HCT116 (cell line): Measurements from ENCODE around the gene M1AP. TPM values are rescaled to one million over a fixed set of nuclear protein-coding genes. Genes with fewer than 3 reads are reported as not detected.

Experiments
- ATAC-seq: fragments of 200-7000 bp; cut with Tn5 transposase; 2 replicates; pipeline ENCODE4 v1.9.1; 2020; ENCODE audit warnings: mild to moderate bottlenecking, moderate library complexity
- BruUV-seq: library from RNA; stranded (reverse); fragments of 400-500 nt; replicated peaks from 2 replicates; lab custom pipeline; 2021; lab: Mats Ljungman, UMichigan
- CTCF ChIA-PET: fragments of 300-600 bp; sonication (Branson Sonifier 250); formaldehyde crosslinking; loops from one replicate; lab custom pipeline; 2021; ENCODE audit warnings: antibody characterized with exemption; lab: Charles Lee
- POLR2A ChIA-PET: fragments of 300-600, 350-600 bp; sonication (Branson Sonifier 250); formaldehyde crosslinking; loops from one replicate; lab custom pipeline; 2021; ENCODE audit warnings: antibody characterized with exemption; lab: Charles Lee
- RAD21 ChIA-PET, 2 experiments: fragments of 300-600 bp; sonication (Branson Sonifier 250); formaldehyde crosslinking; loops; one replicate each; lab custom pipeline; 2023; ENCODE audit warnings: low total read pairs in 2 of 2; ENCODE audit not compliant: uncharacterized antibody in 2 of 2, unreplicated experiment in 2 of 2, low non-redundant PET in 1 of 2; lab: Charles Lee
- DNase-seq: peaks from one replicate; pipeline ENCODE4 v3.0.0-alpha.2; 2010; ENCODE audit warnings: low read depth, low spot score
- H2AFZ ChIP-seq: fragments of 200-600 bp; shearing (Covaris generic), sonication (generic); 2 replicates; pipeline ENCODE4 v1.6.1; 2017; ENCODE audit warnings: low read depth, mixed run types, mixed read lengths, antibody characterized with exemption, low read length; ENCODE audit not compliant: poor library complexity, severe bottlenecking
- H3K27ac ChIP-seq: 2 replicates; pipeline ENCODE4 v1.5.1; 2012; ENCODE audit warnings: low read depth, low read length
- H3K27me3 ChIP-seq: fragments of 200-600 bp; sonication (generic); 2 replicates; pipeline ENCODE4 v1.6.1; 2016; ENCODE audit warnings: mixed run types, low read length, mixed read lengths; ENCODE audit not compliant: insufficient read depth
- H3K36me3 ChIP-seq, 2 experiments: fragments of 200-500 bp in 1 of 2; fragments of 200-600 bp in 1 of 2; sonication (Bioruptor generic) in 1 of 2; sonication (generic) in 1 of 2; 2 replicates each; pipeline versions ENCODE4 v1.5.1 to v1.6.1; 2014 to 2016; ENCODE audit warnings: low read length in 2 of 2, inconsistent platforms in 1 of 2, mixed read lengths in 1 of 2, mixed run types in 1 of 2; ENCODE audit not compliant: insufficient read depth in 2 of 2, control insufficient read depth in 1 of 2
- H3K4me1 ChIP-seq, 2 experiments: fragments of 200-600 bp in 1 of 2; sonication (generic) in 1 of 2; 2 replicates each; pipeline versions ENCODE4 v1.5.1 to v1.6.1; 2012 to 2017; ENCODE audit warnings: low read length in 2 of 2, inconsistent platforms in 1 of 2, mild to moderate bottlenecking in 1 of 2, mixed read lengths in 1 of 2, mixed run types in 1 of 2, moderate library complexity in 1 of 2; ENCODE audit not compliant: insufficient read depth in 2 of 2, control insufficient read depth in 1 of 2
- H3K4me2 ChIP-seq: fragments of 200-600 bp; sonication (generic); 2 replicates; pipeline ENCODE4 v1.6.1; 2017; ENCODE audit warnings: mixed run types, low read length, mixed read lengths
- H3K4me3 ChIP-seq, 2 experiments: fragments of 200-600 bp in 1 of 2; sonication (generic) in 1 of 2; replicated peaks in 1 of 2; 2 replicates each; pipeline ENCODE4 v1.5.1; 2011 to 2016; ENCODE audit warnings: low read length in 2 of 2, control low read depth in 1 of 2, low read depth in 1 of 2, mild to moderate bottlenecking in 1 of 2, mixed read lengths in 1 of 2, mixed run types in 1 of 2
- H3K79me2 ChIP-seq: fragments of 200-600 bp; sonication (generic); 2 replicates; pipeline ENCODE4 v1.6.1; 2017; ENCODE audit warnings: mild to moderate bottlenecking, mixed run types, low read length, moderate library complexity, mixed read lengths; ENCODE audit not compliant: insufficient read depth
- H3K9ac ChIP-seq: fragments of 200-600 bp; sonication (generic); 2 replicates; pipeline ENCODE4 v1.6.1; 2016; ENCODE audit warnings: low read length, mixed read lengths
- H3K9me2 ChIP-seq: fragments of 200-600 bp; sonication (generic), shearing (Covaris generic); 2 replicates; pipeline ENCODE4 v1.6.1; 2017; ENCODE audit warnings: mixed run types, mild to moderate bottlenecking, moderate library complexity; ENCODE audit not compliant: insufficient read depth
- H3K9me3 ChIP-seq, 2 experiments: fragments of 200-500 bp in 1 of 2; fragments of 200-600 bp in 1 of 2; sonication (Bioruptor generic) in 1 of 2; sonication (generic) in 1 of 2; 2 replicates each; pipeline ENCODE4 v1.6.1; 2014 to 2017; ENCODE audit warnings: low read length in 2 of 2, mixed read lengths in 2 of 2, inconsistent platforms in 1 of 2, low read depth in 1 of 2, mild to moderate bottlenecking in 1 of 2, mixed run types in 1 of 2, moderate library complexity in 1 of 2; ENCODE audit not compliant: control insufficient read depth in 1 of 2, insufficient read depth in 1 of 2
- H4K20me1 ChIP-seq: fragments of 200-600 bp; sonication (generic), shearing (Covaris generic); 2 replicates; pipeline ENCODE4 v1.6.1; 2017; ENCODE audit warnings: mixed run types, mild to moderate bottlenecking, moderate library complexity; ENCODE audit not compliant: insufficient read depth
- CTCF ChIP-seq, 3 experiments: fragments of 200-600 bp in 1 of 3; sonication (generic) in 1 of 3; IDR thresholded peaks in 2 of 3; conservative IDR thresholded peaks in 1 of 3; 2 replicates each; pipeline ENCODE4 v1.5.1; 2012 to 2017; ENCODE audit warnings: low read depth in 2 of 3, low read length in 2 of 3, antibody characterized with exemption in 1 of 3, borderline replicate concordance in 1 of 3, control low read depth in 1 of 3, mild to moderate bottlenecking in 1 of 3, mixed read lengths in 1 of 3, mixed run types in 1 of 3, moderate library complexity in 1 of 3; ENCODE audit not compliant: insufficient read depth in 1 of 3
- EGR1 ChIP-seq: IDR thresholded peaks from 2 replicates; pipeline ENCODE4 v1.6.1; 2012; ENCODE audit warnings: low read depth
- JUND ChIP-seq: IDR thresholded peaks from 2 replicates; pipeline ENCODE4 v1.6.1; 2012
- MAX ChIP-seq: IDR thresholded peaks from 2 replicates; pipeline ENCODE4 v1.6.1; 2012
- POLR2AphosphoS5 ChIP-seq: IDR thresholded peaks from 2 replicates; pipeline ENCODE4 v1.6.1; 2011; ENCODE audit warnings: mild to moderate bottlenecking, low read depth, low read length, moderate library complexity
- ZFX ChIP-seq: fragments of 450-650 bp; IDR thresholded peaks from 2 replicates; pipeline ENCODE4 v1.6.1; 2017
- intact Hi-C: fragments of 100-400 bp; cut with micrococcal nuclease; formaldehyde crosslinking; loops from 2 replicates; pipeline ENCODE4 v1.10.0; 2022
- total RNA-seq: library from RNA; stranded (reverse); gene quantifications from one replicate; pipeline ENCODE4 v1.2.1, GENCODE V29; 2021; ENCODE audit not compliant: unreplicated experiment
- TF ChIP-seq, protein P1 (sequence below): IDR thresholded peaks from 2 replicates; pipeline ENCODE4 v1.6.1; 2011; ENCODE audit warnings: mild to moderate bottlenecking, low read length, moderate library complexity; ENCODE audit not compliant: insufficient replicate concordance; ENCODE audit errors: extremely low read depth
- TF ChIP-seq, protein P2 (sequence below): IDR thresholded peaks from 2 replicates; pipeline ENCODE4 v1.6.1; 2012; ENCODE audit warnings: low read depth

M1AP gene
- total RNA-seq, 1 experiment from 2014 or later, result 28.2 TPM

- intact Hi-C loops, result no loop called here
- Histone ChIP-seq H3K9me2 (no peaks in the 10 kb centered on the region), H3K27ac (no peak overlapping the region), H3K9ac (no peak overlapping the region), H3K4me2 (no peak overlapping the region), H3K27me3 (no peaks in the 10 kb centered on the region), H4K20me1 (no peaks in the 10 kb centered on the region), H3K9me3 (no peaks in the 10 kb centered on the region), H2AFZ (no peak overlapping the region), H3K79me2 (peaks cover 19% of the 10 kb centered on the region), H3K4me3 (no peak overlapping the region), H3K4me1 (peaks cover 14 to 27% of the 10 kb centered on the region in 2 experiments; a peak in 3 of 4 replicates), H3K36me3 (peaks cover 3 to 8% of the 10 kb centered on the region in 2 experiments; a peak in 1 of 4 replicates)
- no TSS peak for BruUV-seq
- ATAC-seq, result no peak
- TF ChIP-seq CTCF (IDR thresholded peaks at IDR 0.05 in 2 of 3, conservative IDR thresholded peaks at IDR 0.05 in 1 of 3; ENCODE audit: borderline replicate concordance in 1 of 3, insufficient read depth in 1 of 3, low read depth in 2 of 3, low read length in 2 of 3) (no peak), POLR2AphosphoS5 (no peak), EGR1 (no peak), MAX (no peak), JUND (no peak), ZFX (no peak)
- TF ChIP-seq, protein P1, sequence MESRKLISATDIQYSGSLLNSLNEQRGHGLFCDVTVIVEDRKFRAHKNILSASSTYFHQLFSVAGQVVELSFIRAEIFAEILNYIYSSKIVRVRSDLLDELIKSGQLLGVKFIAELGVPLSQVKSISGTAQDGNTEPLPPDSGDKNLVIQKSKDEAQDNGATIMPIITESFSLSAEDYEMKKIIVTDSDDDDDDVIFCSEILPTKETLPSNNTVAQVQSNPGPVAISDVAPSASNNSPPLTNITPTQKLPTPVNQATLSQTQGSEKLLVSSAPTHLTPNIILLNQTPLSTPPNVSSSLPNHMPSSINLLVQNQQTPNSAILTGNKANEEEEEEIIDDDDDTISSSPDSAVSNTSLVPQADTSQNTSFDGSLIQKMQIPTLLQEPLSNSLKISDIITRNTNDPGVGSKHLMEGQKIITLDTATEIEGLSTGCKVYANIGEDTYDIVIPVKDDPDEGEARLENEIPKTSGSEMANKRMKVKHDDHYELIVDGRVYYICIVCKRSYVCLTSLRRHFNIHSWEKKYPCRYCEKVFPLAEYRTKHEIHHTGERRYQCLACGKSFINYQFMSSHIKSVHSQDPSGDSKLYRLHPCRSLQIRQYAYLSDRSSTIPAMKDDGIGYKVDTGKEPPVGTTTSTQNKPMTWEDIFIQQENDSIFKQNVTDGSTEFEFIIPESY, result no peak
- TF ChIP-seq, protein P2, sequence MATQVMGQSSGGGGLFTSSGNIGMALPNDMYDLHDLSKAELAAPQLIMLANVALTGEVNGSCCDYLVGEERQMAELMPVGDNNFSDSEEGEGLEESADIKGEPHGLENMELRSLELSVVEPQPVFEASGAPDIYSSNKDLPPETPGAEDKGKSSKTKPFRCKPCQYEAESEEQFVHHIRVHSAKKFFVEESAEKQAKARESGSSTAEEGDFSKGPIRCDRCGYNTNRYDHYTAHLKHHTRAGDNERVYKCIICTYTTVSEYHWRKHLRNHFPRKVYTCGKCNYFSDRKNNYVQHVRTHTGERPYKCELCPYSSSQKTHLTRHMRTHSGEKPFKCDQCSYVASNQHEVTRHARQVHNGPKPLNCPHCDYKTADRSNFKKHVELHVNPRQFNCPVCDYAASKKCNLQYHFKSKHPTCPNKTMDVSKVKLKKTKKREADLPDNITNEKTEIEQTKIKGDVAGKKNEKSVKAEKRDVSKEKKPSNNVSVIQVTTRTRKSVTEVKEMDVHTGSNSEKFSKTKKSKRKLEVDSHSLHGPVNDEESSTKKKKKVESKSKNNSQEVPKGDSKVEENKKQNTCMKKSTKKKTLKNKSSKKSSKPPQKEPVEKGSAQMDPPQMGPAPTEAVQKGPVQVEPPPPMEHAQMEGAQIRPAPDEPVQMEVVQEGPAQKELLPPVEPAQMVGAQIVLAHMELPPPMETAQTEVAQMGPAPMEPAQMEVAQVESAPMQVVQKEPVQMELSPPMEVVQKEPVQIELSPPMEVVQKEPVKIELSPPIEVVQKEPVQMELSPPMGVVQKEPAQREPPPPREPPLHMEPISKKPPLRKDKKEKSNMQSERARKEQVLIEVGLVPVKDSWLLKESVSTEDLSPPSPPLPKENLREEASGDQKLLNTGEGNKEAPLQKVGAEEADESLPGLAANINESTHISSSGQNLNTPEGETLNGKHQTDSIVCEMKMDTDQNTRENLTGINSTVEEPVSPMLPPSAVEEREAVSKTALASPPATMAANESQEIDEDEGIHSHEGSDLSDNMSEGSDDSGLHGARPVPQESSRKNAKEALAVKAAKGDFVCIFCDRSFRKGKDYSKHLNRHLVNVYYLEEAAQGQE, result no peak
- RAD21 ChIA-PET, result no interaction called here
- no peak for DNase-seq
- POLR2A ChIA-PET, result interaction anchor here (1.1 kb wide), 2 partner anchors 10 to 12 kb away, joined by 3 read pairs; no protein-coding TSS in a partner anchor
- CTCF ChIA-PET, result no interaction called here
Measured at GRCh38 chr2:74510272-74510671, 137.9 kb downstream of the M1AP start.
